GM12801 (cell line): ENCODE data around the gene PNPO.

Experiments used
- CTCF ChIP-seq: IDR thresholded peaks from one replicate; pipeline ENCODE4 v1.5.1; 2011; ENCODE audit warnings: control low read depth; ENCODE audit not compliant: insufficient read length; ENCODE audit errors: extremely low read depth

The PNPO gene

GRCh38 chr17:47941246-47942095 lies at the start of gene PNPO:
PNPO (plus strand) TSS chr17:47941571; CDS start chr17:47941676, 105 bp downstream.
- no peak for TF ChIP-seq CTCF

GRCh38 chr17:47894498-47895346 lies 46.6 kb upstream of the PNPO start:
- no peak for TF ChIP-seq CTCF

GRCh38 chr17:47895347-47895855 lies 46.0 kb upstream of the PNPO start:
- TF ChIP-seq CTCF, result no peak

GRCh38 chr17:47895856-47896671 lies 45.3 kb upstream of the PNPO start, which contains the start of gene SP2:
SP2 (plus strand) TSS chr17:47896236; CDS start chr17:47896287, 51 bp downstream.
- TF ChIP-seq CTCF, result no peak

GRCh38 chr17:47896672-47897490 lies 44.5 kb upstream of the PNPO start:
- TF ChIP-seq CTCF, result no peak

GRCh38 chr17:47897561-47897960 lies 43.8 kb upstream of the PNPO start:
- TF ChIP-seq CTCF, result no peak
